Mammary epithelial cell (primary cell): ENCODE data around the gene BNC2.

Experiments
- EZH2 ChIP-seq: IDR thresholded peaks from 2 replicates; pipeline ENCODE4 v1.6.1; 2012; ENCODE audit warnings: low read length, inconsistent platforms, borderline replicate concordance
- TF ChIP-seq, protein P1 (sequence below), 2 donors: IDR thresholded peaks in 1 of 2; conservative IDR thresholded peaks in 1 of 2; 2 replicates each; pipeline ENCODE4 v1.5.1; 2011 to 2012; ENCODE audit warnings: inconsistent platforms in 2 of 2, low read length in 2 of 2, mild to moderate bottlenecking in 2 of 2, control low read depth in 1 of 2, low read depth in 1 of 2; ENCODE audit not compliant: insufficient read depth in 1 of 2; ENCODE audit errors: extremely low read depth in 1 of 2

DNA sequence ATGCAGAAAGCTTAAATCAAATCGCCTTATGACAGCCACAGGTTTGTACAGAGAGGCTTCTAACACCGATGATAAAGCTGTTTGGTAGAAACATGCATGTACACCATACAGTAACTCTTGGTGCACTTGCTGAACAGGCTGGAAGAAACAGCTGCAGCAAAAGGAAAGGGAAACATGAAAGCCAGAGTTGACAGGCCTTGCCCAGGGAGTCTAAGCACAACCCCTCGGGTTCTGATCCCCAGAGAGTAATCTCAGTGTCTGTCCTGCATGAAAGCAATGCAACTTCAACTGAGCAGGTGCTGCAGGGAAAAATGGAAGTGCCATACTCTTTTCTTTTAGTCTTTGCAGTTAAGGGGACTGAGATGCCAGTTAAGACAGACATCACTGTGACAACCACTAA, 419.9 kb downstream of the BNC2 start:
- TF ChIP-seq, protein P1, sequence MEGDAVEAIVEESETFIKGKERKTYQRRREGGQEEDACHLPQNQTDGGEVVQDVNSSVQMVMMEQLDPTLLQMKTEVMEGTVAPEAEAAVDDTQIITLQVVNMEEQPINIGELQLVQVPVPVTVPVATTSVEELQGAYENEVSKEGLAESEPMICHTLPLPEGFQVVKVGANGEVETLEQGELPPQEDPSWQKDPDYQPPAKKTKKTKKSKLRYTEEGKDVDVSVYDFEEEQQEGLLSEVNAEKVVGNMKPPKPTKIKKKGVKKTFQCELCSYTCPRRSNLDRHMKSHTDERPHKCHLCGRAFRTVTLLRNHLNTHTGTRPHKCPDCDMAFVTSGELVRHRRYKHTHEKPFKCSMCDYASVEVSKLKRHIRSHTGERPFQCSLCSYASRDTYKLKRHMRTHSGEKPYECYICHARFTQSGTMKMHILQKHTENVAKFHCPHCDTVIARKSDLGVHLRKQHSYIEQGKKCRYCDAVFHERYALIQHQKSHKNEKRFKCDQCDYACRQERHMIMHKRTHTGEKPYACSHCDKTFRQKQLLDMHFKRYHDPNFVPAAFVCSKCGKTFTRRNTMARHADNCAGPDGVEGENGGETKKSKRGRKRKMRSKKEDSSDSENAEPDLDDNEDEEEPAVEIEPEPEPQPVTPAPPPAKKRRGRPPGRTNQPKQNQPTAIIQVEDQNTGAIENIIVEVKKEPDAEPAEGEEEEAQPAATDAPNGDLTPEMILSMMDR (conservative IDR thresholded peaks at IDR 0.05 in 1 of 2, IDR thresholded peaks at IDR 0.05 in 1 of 2; ENCODE audit: extremely low read depth in 1 of 2, insufficient read depth in 1 of 2, low read depth in 1 of 2, low read length in 2 of 2), result no peak
- TF ChIP-seq EZH2, result no peak
